Activated CD4-positive, alpha-beta T cell treated with anti-CD3 and anti-CD28 coated beads, Interleukin-2, Interleukin-4, amounts not matched to agents 100 ng/mL and 50 ng/mL, durations not matched to agents 16 hours and 8 hours (primary cell): ENCODE measurements around the gene LSS.
"Not testable (repeated sequence)": the region's sequence is repeated elsewhere in the genome, so short reads cannot be mapped to it uniquely, and the experiment has no call there.

Source experiments
- DNase-seq: peaks from one replicate; pipeline ENCODE4 v3.0.0-alpha.2; 2020; ENCODE audit warnings: low spot score

The LSS gene

DNA sequence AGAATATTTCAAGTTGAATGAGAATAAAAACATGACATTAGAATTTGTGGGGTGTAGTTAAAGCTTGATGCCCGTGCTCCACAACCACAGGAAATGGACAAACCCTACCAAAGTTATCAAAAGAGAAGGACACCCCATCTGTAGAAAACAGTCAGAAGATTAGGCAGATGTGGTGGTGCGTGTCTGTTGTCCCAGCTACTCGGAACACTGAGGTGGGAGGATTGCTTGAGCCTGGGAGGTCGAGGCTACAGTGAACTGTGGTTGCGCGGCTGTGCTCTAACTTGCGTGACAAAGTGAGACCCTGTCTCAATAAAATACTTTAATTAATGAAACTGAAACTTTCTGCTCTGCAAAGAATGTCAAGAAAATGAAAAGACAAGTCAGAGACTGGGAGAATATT lies 42.9 kb downstream of the LSS start:
- DNase-seq, result no peak

DNA sequence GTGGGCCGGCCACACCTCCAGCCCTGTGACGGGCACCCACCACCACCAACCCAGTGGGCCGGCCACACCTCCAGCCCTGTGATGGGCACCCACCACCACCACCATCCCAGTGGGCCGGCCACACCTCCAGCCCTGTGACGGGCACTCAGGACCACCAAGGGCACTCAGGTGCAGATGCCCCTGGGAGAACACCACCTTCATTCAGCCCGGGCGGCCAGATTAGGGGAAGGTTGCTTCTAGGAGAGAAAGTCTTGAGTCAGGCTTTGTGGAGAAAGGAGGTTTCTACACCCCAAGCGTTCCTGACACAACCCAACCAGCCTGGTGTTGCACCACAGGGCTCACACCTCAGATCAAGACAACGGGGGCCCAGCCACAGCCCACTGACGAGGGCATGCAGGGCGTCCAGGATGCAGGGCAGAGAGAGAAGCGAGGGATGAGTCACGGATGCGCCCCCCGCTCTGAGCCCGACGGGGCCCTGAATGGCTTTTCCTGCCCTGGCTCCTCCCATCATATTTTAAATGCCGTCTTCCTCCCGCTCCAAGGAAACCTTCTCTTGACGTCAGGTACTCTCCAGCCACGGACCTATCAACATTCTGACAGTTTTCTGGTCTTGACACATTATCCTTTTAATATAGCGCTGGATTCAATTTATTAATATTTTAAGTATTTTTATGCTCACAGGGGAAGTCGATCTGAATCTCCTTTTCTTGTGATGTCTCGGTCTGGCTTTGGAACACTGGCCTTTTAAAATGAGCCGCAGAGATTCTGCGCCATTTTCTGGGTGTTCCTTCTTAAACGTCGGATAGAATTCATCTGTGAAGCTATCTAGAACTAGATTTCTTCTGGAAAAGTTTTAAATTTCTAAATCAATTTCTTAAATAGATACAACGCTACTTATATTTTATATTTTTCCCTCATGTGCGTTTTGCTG lies 43.7 kb downstream of the LSS start:
- DNase-seq, result peak; percentile 55

DNA sequence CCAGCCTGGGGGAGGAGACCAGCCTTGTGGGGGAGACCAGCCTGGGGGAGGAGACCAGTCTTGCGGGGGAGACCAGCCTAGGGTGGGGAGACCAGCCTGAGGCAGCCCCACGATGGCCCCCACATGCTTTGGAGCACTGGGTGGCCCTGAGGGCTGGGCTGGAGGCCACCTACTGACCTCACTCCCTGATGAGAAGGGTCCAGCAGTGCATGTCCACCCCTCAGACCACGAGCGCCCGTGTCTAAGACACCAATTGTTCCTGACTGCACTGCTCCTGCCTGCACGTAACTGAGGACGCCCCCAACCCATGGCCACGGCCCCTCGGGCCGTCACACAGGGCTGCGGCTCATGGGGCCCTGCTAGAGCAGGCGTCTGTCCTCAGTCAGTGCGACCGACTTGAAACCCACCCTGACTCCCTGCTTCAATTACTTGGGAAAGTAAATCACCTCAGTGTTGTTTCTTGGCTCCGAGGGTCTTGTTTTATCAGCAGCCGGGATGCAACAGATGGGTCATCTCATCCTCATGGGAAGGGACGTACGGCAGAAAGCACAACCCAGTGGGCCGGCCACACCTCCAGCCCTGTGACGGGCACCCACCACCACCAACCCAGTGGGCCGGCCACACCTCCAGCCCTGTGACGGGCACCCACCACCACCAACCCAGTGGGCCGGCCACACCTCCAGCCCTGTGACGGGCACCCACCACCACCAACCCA lies 44.5 kb downstream of the LSS start, which contains the start of gene SPATC1L:
Gene SPATC1L (minus strand): TSS at position 550 of the 715 bp plus-strand sequence. CDS start 1,643 bp downstream, outside the sequence.
- DNase-seq, result peak; percentile 33

DNA sequence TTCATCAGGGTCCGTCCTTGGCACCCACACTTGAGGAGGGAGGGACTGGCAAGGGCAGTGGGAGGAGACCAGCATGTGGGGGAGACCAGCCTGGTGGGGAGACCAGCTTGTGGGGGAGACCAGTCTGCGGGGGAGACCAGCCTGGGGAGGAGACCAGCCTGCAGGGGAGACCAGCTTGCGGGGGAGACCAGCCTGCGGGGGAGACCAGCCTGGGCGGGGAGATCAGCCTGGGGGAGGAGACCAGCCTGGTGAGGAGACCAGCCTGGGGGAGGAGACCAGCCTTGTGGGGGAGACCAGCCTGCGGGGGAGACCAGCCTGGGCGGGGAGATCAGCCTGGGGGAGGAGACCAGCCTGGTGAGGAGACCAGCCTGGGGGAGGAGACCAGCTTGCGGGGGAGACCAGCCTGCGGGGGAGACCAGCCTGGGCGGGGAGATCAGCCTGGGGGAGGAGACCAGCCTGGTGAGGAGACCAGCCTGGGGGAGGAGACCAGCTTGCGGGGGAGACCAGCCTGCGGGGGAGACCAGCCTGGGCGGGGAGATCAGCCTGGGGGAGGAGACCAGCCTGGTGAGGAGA lies 45.2 kb downstream of the LSS start:
- not testable (repeated sequence) for DNase-seq

DNA sequence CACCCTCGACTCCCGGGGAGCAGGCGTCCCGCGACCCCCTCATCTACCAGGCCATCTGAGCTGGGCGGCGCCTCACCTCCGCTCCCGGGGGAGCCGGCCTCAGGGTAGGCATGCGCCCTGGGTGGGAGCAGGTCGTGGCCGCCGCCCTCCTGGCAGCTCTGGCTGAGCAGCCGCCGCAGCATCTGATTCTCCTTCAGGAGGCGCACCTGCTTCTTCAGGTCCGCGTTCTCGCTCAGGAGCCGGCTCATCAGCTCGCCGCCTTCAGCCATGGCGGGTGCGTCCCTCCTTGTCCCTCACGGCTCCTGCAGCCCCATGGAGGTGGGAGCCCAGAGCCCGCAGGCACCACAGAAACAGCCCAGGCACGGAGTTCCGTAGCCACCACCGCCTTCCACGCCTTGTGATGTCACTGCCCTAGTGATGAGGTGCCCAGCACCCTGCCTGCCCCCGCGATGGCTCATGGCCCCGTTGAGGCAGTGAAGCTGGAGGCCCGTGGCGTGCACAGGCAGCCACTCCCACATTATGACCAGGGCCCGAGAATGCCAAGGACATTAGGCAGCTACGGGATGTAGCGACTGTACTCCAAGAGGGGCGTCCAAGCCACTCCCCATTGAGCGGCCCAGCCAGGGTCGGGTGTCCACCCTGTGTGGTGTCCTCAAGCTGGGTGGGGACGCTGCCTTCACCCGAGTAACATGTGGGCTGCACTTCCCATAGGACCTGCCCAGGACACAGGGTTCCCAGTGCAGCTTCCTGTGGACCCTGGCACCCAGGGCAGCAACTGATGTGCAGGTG lies 45.8 kb downstream of the LSS start:
- DNase-seq, result no peak

DNA sequence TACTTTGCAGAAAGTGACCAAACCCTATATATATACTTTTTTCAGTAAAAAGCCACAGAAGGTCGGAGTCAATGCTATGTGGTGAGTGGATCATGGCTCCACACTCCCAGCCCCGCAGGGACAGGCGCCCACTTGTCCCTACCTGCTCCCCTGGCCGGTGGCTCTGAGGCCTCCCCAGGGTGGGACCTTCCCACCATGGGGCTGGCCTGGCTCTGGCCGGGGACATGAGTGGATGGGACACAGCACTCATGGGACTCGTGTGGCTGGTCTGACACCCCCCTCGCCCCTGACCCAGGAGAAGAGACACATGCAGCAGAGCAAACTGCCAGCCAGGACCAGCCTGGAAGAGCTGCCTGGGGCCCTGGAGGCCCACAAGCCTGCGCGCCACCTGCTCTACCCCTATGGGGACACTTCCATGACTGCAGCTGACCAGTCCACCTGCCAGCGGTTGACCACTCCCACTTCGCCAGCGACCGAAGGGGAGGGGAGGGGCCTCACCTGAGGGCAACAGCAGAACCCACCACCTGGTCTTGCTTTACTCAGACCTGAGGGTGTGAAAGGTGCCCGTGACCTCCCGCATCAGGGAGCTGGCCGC lies 46.5 kb downstream of the LSS start:
- no peak for DNase-seq

DNA sequence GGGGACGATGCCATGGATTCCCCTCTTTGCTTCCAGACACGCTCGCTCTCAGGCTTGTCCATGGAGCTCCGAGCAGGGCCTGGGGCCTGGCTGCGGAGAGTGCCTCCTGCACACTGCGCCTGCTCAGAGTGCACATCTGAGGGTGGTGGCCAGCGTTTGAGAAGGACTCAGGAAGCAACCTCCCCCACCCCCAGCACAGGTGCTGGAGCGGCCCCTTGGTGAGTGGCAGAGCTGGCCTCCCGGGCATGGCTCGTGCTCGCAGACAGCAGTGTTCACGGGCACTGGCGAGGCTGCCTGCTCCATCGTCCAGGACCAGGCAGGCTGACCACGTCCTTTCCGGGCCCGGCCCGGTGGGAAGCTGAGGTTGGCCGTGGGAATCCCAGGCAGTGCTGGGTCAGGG lies 47.1 kb downstream of the LSS start:
- DNase-seq, result no peak

DNA sequence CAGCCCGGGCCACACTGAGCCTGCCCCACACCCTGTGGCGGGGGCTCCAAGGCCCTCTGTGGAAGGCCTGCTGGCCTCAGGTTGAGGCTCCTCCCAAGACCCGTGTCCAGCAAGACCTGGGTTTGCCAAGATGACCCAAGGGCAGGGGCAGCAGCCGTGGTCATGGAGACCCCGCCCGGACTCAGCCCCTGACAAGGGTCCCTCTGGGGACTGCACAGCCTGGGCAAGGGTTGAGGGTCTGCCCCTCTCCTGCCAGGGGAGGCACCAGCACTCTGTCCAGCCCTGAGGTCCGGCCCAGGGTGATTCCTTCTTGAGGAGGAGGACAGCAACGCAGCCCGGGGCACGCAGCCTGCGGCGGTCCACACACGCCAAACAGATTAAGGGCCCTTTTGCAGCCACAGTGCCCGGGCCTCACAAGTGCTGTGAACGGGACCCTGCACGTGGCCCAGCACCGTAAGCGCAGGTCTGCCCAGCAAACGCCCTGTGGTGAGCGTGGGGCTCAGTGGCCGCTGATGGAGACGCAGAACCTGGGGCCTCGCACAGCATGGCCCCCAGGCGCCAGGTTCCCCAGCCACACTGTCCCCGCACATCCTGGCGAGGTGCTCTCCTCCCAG lies 47.7 kb downstream of the LSS start:
- DNase-seq, result no peak

DNA sequence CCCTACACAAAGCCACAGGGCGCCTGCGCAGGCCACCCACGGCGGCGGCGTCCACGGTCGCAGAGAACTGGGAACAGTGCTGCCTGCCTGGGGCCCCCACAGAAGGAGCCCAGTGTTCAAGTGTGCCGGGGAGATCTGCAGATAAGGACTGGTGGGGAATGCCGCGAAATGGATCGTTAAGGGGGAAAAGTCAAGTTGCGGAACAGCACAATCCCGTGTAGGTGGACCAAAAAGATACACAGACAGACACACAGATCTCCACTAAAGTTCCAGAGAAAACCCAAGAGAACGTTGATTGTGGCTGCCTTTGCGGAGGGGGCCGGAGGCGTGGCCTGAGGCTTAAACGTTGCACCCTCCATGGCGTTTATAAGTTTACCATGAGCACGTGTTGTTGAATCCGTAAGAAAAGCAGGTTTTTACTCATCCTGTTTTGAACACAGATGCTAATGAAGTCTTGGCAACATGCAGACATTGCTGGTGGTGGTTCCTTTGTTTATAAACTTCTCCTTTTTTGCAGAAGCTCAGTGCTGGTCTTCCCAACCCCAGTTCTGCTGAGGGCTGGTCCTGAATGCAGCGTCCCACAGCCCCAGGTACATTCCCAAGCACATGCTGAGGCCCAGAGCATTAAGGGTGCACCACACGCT lies 48.4 kb downstream of the LSS start:
- no peak for DNase-seq

DNA sequence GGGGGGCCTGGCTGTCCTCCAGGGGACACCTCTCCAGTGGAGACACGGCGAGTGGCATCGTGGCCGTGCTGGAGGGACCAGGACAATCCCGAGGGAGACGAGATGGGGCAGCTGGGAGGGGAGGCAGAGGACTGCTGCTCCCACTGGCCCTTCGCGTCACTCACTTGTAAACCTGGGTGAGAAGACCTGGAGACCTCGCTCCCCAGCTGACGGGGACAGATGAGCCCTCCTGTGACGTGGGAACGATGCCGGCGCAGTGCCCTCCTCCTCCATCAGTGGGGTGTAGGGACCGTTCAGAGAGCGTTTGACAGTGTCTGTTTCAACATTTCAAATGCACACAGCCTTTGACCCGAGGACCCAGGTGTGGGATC lies 48.9 kb downstream of the LSS start:
- DNase-seq, result no peak

DNA sequence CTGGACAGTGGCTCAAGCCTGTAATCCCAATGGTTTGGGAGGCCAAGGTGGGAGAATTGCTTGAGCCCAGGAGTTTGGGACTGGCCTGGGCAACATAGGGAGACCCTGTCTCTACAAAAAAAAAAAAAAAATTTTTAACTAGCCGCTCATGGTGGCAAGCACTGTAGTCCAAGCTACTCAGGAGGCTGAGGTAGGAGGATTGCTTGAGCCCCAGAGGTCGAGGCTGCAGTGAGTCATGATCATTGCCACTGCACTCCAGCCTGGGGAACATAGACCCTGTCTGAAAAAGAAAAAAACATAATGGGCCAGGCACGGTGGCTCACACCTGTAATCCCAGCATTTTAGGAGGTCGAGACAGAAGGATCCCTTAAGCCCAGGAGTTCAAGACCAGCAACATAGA lies 49.6 kb downstream of the LSS start:
- no peak for DNase-seq

DNA sequence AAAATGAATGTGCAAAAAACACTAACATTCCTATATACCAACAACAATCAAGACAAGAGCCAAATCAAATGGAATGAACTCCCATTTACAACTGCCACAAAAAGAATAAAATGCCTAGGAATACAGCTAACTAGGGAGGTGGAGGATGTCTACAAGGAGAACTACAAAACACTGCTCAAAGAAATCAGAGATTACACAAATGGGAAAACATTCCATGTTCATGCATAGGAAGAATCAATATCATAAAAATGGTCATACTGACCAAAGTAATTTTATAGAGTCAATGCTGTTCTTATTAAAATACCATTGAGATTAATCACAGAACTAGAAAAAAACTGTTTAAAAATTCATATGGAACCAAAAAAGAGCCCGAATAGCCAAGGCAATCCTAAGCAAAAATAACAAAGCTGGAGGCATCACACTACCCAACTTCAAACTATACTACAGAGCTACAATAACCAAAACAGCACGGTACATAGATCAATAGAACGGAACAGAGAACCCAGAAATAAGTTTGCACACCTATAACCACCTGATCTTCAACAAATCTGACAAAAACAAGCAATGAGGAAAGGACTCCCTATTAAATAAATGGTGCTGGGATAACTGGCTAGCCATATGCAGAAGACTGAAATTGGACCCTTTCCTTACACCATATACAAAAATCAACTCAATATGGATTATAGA lies 52.0 kb downstream of the LSS start:
- not testable (repeated sequence) for DNase-seq

DNA sequence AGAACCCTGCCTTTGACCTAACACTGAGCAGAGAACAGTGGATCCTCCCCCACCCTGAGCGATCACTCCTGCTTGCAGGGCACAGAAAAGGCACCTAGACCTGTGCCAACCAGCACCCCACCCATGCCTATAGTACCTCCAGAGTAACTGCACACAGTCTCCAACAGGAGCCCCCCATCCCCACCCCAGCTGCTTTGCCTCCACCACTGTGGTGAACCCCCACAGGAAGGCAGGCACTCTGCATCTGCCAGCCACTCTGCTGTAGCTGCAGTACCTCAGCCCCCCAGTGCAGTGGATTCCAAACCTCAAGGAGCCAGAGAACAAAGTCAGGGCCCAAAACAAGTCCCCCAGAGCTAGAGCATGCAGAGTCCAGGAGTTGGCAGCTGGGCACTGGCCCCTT lies 55.0 kb downstream of the LSS start:
- DNase-seq, result no peak

DNA sequence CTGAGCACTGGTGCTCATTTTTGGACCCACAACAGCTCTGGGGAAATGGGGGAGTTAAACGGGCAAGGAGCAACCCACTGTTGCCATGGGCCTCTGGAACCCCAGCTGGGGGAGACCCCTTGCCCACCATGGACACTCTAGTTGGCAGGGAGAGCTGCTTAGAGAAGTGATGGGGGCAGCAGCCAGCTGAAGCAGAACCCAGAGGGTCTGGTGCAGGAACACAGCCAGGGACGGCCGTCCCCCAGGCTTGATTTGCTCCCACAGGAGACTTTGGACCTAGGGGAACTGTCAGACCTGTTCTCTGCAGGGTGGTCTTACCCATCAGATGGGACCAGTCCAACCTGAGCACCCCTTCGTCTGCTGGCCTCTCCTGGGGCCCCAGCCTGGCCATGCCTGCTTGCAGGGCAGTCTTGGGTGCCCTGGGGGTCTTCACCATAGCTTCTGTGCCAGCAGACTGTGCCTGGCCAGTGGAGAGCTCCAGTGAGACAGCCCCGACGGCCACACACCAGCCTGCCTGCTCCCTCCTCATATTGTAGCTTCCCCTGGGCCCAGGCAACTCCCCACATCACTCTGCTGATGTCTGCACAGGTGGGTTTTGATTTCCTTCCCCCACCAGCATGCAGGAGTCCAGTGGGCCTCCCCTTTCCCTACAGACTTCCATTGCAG lies 55.6 kb downstream of the LSS start:
- DNase-seq, result no peak

DNA sequence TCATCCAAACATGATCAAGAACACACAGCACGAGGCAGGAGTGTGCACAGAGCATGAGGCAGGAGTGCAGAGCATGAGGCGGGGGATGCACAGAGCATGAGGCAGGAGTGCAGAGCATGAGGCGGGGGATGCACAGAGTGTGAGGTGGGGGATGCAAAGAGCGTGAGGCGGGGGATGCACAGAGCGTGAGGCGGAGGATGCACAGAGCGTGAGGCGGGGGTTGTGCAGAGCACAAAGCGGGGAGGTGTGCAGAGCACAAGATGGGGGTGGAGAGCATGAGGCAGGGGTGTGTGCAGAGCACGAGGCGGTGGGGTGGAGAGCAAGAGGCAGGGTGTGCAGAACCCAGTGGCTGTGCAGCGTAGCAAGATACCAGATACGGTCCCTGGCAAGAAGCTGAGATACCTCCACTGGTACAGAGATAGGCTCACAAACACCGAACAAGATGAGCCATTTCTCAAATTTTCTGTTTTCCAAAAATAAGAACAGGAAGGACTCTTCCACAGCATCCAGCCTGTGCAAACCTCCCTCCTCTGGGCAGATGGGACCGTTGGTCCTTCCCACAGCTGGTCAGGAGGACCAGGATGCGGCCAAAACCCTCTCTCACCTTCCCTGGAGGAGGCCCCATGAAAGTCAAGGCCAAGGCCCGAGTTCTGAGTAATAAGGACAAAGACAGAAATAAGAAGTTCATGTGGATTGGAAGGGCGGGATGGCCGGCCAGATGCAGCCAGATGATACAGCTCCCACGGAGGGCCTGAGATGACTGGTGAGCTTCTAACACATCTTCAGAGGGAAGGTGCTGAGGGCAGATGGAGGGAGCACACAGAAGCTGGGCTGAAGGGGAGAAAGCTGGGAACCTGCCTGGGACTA lies 56.3 kb downstream of the LSS start:
- no peak for DNase-seq

DNA sequence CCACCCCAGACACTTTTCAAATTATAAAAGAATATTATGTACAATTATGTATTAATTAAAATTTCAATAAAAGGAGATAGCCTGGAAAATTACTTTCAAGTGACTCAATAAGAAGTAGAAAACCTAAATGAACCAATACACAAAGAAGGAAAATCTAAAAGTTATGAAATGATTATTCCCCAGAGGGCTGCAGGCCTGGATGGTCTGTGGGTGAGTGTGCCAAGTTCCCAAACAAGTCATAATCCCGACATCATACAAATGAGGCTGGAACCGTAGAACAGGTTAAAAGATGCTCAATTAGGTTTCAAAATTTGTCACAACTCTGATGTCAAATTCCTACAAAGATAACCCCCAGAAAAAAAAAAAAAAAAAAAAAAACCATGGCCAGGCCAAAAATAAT lies 57.0 kb downstream of the LSS start:
- no peak for DNase-seq

DNA sequence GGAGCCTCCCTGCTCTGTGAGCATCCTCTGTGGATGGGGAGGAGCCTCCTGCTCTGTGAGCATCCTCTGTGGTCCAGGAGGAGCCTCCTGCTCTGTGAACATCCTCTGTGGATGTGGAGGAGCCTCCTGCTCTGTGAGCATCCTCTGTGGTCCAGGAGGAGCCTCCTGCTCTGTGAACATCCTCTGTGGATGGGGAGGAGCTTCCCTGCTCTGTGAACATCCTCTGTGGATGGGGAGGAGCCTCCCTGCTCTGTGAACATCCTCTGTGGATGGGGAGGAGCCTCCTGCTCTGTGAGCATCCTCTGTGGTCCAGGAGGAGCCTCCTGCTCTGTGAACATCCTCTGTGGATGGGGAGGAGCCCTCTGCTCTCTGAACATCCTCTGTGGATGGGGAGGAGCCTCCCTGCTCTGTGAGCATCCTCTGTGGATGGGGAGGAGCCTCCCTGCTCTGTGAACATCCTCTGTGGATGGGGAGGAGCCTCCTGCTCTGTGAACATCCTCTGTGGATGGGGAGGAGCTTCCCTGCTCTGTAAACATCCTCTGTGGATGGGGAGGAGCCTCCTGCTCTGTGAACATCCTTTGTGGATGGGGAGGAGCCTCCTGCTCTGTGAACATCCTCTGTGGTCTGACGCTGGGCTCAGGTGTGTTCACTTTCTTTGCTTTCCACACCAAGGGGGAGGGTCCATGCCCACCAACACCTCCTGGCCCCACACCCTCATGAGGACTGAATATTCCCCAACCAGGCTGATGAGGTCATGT lies 58.0 kb downstream of the LSS start:
- not testable (repeated sequence) for DNase-seq
